Trophoblast cell (in vitro differentiated cells and primary cell): ENCODE measurements around the gene COQ7.

Experiments used
- DNase-seq, 2 donors: peaks; one replicate each; pipeline ENCODE4 v3.0.0-alpha.2; 2016
- H2AFZ ChIP-seq: 2 replicates; pipeline ENCODE4 v1.6.1; 2013; ENCODE audit warnings: low read length, moderate library complexity, mild to moderate bottlenecking; ENCODE audit not compliant: insufficient read depth, poor library complexity
- H2AK5ac ChIP-seq: 2 replicates; pipeline ENCODE4 v1.6.1; 2013; ENCODE audit warnings: mild to moderate bottlenecking, low read length
- H2BK120ac ChIP-seq: 2 replicates; pipeline ENCODE4 v1.6.1; 2013; ENCODE audit warnings: low read length, mild to moderate bottlenecking, moderate library complexity; ENCODE audit not compliant: insufficient read depth, poor library complexity
- H2BK12ac ChIP-seq: 2 replicates; pipeline ENCODE4 v1.6.1; 2013; ENCODE audit warnings: mild to moderate bottlenecking, low read length, moderate library complexity
- H2BK5ac ChIP-seq: 2 replicates; pipeline ENCODE4 v1.6.1; 2013; ENCODE audit warnings: low read length, low read depth, moderate library complexity, mild to moderate bottlenecking; ENCODE audit not compliant: poor library complexity
- H3K14ac ChIP-seq: 2 replicates; pipeline ENCODE4 v1.6.1; 2013; ENCODE audit warnings: mild to moderate bottlenecking, low read length
- H3K18ac ChIP-seq: 2 replicates; pipeline ENCODE4 v1.6.1; 2013; ENCODE audit warnings: mild to moderate bottlenecking, low read length
- H3K23ac ChIP-seq: 2 replicates; pipeline ENCODE4 v1.6.1; 2013; ENCODE audit warnings: low read length
- H3K27ac ChIP-seq: 2 replicates; pipeline ENCODE4 v1.5.1; 2013; ENCODE audit warnings: low read depth, mild to moderate bottlenecking, inconsistent platforms, low read length, moderate library complexity
- H3K27me3 ChIP-seq: 2 replicates; pipeline ENCODE4 v1.6.1; 2013; ENCODE audit warnings: inconsistent platforms, mild to moderate bottlenecking, low read length, moderate library complexity; ENCODE audit not compliant: insufficient read depth
- H3K36me3 ChIP-seq, 2 experiments: 1 replicate in 1 of 2; 2 replicates in 1 of 2; pipeline ENCODE4 v1.6.1; 2013; ENCODE audit warnings: low read length in 2 of 2, mild to moderate bottlenecking in 2 of 2, moderate library complexity in 1 of 2; ENCODE audit not compliant: insufficient read depth in 2 of 2, control insufficient read depth in 1 of 2
- H3K4ac ChIP-seq: 2 replicates; pipeline ENCODE4 v1.6.1; 2013; ENCODE audit warnings: low read depth, mild to moderate bottlenecking, low read length, moderate library complexity
- H3K4me1 ChIP-seq, 2 experiments: 1 replicate in 1 of 2; 2 replicates in 1 of 2; pipeline ENCODE4 v1.6.1; 2013; ENCODE audit warnings: low read length in 2 of 2, mild to moderate bottlenecking in 2 of 2, moderate library complexity in 1 of 2; ENCODE audit not compliant: insufficient read depth in 2 of 2, control insufficient read depth in 1 of 2
- H3K4me2 ChIP-seq: 2 replicates; pipeline ENCODE4 v1.6.1; 2013; ENCODE audit warnings: inconsistent platforms, mild to moderate bottlenecking, low read length, moderate library complexity
- H3K4me3 ChIP-seq: 2 replicates; pipeline ENCODE4 v1.5.1; 2013; ENCODE audit warnings: mild to moderate bottlenecking, low read depth, low read length, inconsistent platforms
- H3K79me1 ChIP-seq: one replicate; pipeline ENCODE4 v1.6.1; 2013; ENCODE audit warnings: low read length
- H3K79me2 ChIP-seq: 2 replicates; pipeline ENCODE4 v1.6.1; 2013; ENCODE audit warnings: low read length, mild to moderate bottlenecking; ENCODE audit not compliant: control insufficient read depth, insufficient read depth, poor library complexity
- H3K9ac ChIP-seq: 2 replicates; pipeline ENCODE4 v1.6.1; 2013; ENCODE audit warnings: mild to moderate bottlenecking, low read length
- H3K9me3 ChIP-seq: 2 replicates; pipeline ENCODE4 v1.6.1; 2013; ENCODE audit warnings: low read depth, mild to moderate bottlenecking, control low read depth, inconsistent platforms, low read length; ENCODE audit not compliant: insufficient read depth
- H4K12ac ChIP-seq: 2 replicates; pipeline ENCODE4 v1.6.1; 2013; ENCODE audit warnings: low read depth, mild to moderate bottlenecking, low read length, moderate library complexity
- H4K8ac ChIP-seq: 2 replicates; pipeline ENCODE4 v1.6.1; 2013; ENCODE audit warnings: low read depth, mild to moderate bottlenecking, low read length, moderate library complexity
- H4K91ac ChIP-seq: one replicate; pipeline ENCODE4 v1.6.1; 2013; ENCODE audit warnings: low read depth, mild to moderate bottlenecking, low read length, moderate library complexity
- WGBS: extraction: QIAGEN DNeasy Blood & Tissue Kit; methylation state at CpG from one replicate; pipeline ENCODE4 v1.1.7; 2013; ENCODE audit warnings: missing lambda C conversion rate; ENCODE audit not compliant: insufficient read length, insufficient coverage; ENCODE audit errors: extremely low coverage; 5-methylcytosine and 5-hydroxymethylcytosine counted together

COQ7 gene

GRCh38 chr16:19084879-19085278, 17.5 kb downstream of the COQ7 start:
- Histone ChIP-seq H3K79me1 (no peaks in the 10 kb centered on the region), H4K91ac (no peak overlapping the region), H3K14ac (no peak overlapping the region), H3K36me3 (no peaks in the 10 kb centered on the region), H4K12ac (no peak overlapping the region), H3K9me3 (no peaks in the 10 kb centered on the region), H2BK5ac (no peak overlapping the region), H2BK120ac (no peak overlapping the region), H3K27me3 (no peaks in the 10 kb centered on the region), H2AFZ (no peak overlapping the region), H3K4me2 (no peak overlapping the region), H3K9ac (no peak overlapping the region), H3K27ac (no peak overlapping the region), H3K4me3 (no peak overlapping the region), H2AK5ac (no peak overlapping the region), H2BK12ac (no peak overlapping the region), H3K4me1 (peaks cover 0 to 2% of the 10 kb centered on the region in 2 experiments), H3K79me2 (no peaks in the 10 kb centered on the region), H3K23ac (no peak overlapping the region), H3K18ac (no peak overlapping the region), H4K8ac (no peak overlapping the region), H3K4ac (no peak overlapping the region)
- DNase-seq = no peak
- WGBS = no CpG with 5 or more reads among the region's 5 CpGs

GRCh38 chr16:19085679-19086200, 18.3 kb downstream of the COQ7 start:
- no peak overlapping the region for H3K14ac ChIP-seq
- H3K27ac ChIP-seq = no peak overlapping the region
- H4K8ac ChIP-seq = no peak overlapping the region
- no peak overlapping the region for H3K4ac ChIP-seq
- no peak overlapping the region for H4K91ac ChIP-seq
- no peak overlapping the region for H2BK12ac ChIP-seq
- no peak overlapping the region for H3K9ac ChIP-seq
- H3K4me3 ChIP-seq = no peak overlapping the region
- no peak overlapping the region for H2BK120ac ChIP-seq
- DNase-seq = no peak
- H3K23ac ChIP-seq = no peak overlapping the region
- no peak overlapping the region for H3K4me2 ChIP-seq
- WGBS = no CpG with 5 or more reads among the region's 8 CpGs
- H2AFZ ChIP-seq = no peak overlapping the region
- H4K12ac ChIP-seq = no peak overlapping the region
- no peak overlapping the region for H2BK5ac ChIP-seq
- no peaks in the 10 kb centered on the region for H3K27me3 ChIP-seq
- no peaks in the 10 kb centered on the region for H3K9me3 ChIP-seq
- no peaks in the 10 kb centered on the region for H3K79me1 ChIP-seq
- no peak overlapping the region for H3K18ac ChIP-seq
- no peak overlapping the region for H2AK5ac ChIP-seq
- H3K4me1 ChIP-seq = peaks cover 0 to 2% of the 10 kb centered on the region in 2 experiments
- H3K79me2 ChIP-seq = no peaks in the 10 kb centered on the region
- no peaks in the 10 kb centered on the region for H3K36me3 ChIP-seq

GRCh38 chr16:19086322-19087199, 19.1 kb downstream of the COQ7 start:
- Histone ChIP-seq H3K79me1 (no peaks in the 10 kb centered on the region), H3K4me3 (no peak overlapping the region), H3K18ac (no peak overlapping the region), H2BK5ac (no peak overlapping the region), H3K79me2 (no peaks in the 10 kb centered on the region), H3K4me2 (peak overlapping the region; percentile 55), H4K91ac (no peak overlapping the region), H3K9me3 (no peaks in the 10 kb centered on the region), H3K23ac (no peak overlapping the region), H3K9ac (no peak overlapping the region), H4K8ac (no peak overlapping the region), H3K14ac (no peak overlapping the region), H3K4ac (no peak overlapping the region), H2BK12ac (no peak overlapping the region), H3K27ac (no peak overlapping the region), H2AFZ (no peak overlapping the region), H3K27me3 (no peaks in the 10 kb centered on the region), H4K12ac (no peak overlapping the region), H2BK120ac (no peak overlapping the region), H3K36me3 (no peaks in the 10 kb centered on the region), H2AK5ac (no peak overlapping the region), H3K4me1 (peaks cover 0 to 2% of the 10 kb centered on the region in 2 experiments)
- WGBS = no CpG with 5 or more reads among the region's 52 CpGs
- DNase-seq = peak; percentile 88 to 95

- H3K18ac ChIP-seq = no peak overlapping the region
- H3K79me2 ChIP-seq = no peaks in the 10 kb centered on the region
- no peak overlapping the region for H3K9ac ChIP-seq
- H2AK5ac ChIP-seq = no peak overlapping the region
- no peak overlapping the region for H2BK120ac ChIP-seq
- H2BK12ac ChIP-seq = no peak overlapping the region
- H3K9me3 ChIP-seq = no peaks in the 10 kb centered on the region
- H3K4me2 ChIP-seq = no peak overlapping the region
- no peak overlapping the region for H4K12ac ChIP-seq
- no CpG with 5 or more reads among the region's 5 CpGs for WGBS
- H3K4me3 ChIP-seq = no peak overlapping the region
- H2BK5ac ChIP-seq = no peak overlapping the region
- no peak overlapping the region for H3K4ac ChIP-seq
- DNase-seq = no peak
- H3K4me1 ChIP-seq = peaks cover 0 to 2% of the 10 kb centered on the region in 2 experiments
- no peak overlapping the region for H2AFZ ChIP-seq
- no peaks in the 10 kb centered on the region for H3K79me1 ChIP-seq
- H4K91ac ChIP-seq = no peak overlapping the region
- no peak overlapping the region for H4K8ac ChIP-seq
- H3K27ac ChIP-seq = no peak overlapping the region
- H3K23ac ChIP-seq = no peak overlapping the region
- no peaks in the 10 kb centered on the region for H3K36me3 ChIP-seq
- no peaks in the 10 kb centered on the region for H3K27me3 ChIP-seq
- H3K14ac ChIP-seq = no peak overlapping the region
Observed at GRCh38 chr16:19088341-19088916, 21.0 kb downstream of the COQ7 start.
